Measurements from ENCODE around the gene NUB1.

NUB1 gene

GRCh38 chr7:151388430-151388829 lies 46.8 kb downstream of the NUB1 start:
- TF ChIP-seq EZH2 (IDR thresholded peaks at IDR 0.05; ENCODE audit: borderline replicate concordance, low read length) (no peak), CTCF (IDR thresholded peaks at IDR 0.05; ENCODE audit: low read length) (no peak)
- peaks cover 19% of the 10 kb centered on the region for H3K27me3 ChIP-seq (ENCODE audit: insufficient read depth, low read length)
- H4K20me1 ChIP-seq (ENCODE audit: insufficient read depth, low read length): no peaks in the 10 kb centered on the region
- no peaks in the 10 kb centered on the region for H3K79me2 ChIP-seq (ENCODE audit: insufficient read depth, low read length)
- H3K36me3 ChIP-seq (ENCODE audit: insufficient read depth, low read length): no peaks in the 10 kb centered on the region
- no peaks in the 10 kb centered on the region for H3K9me2 ChIP-seq (ENCODE audit: low read depth, low read length)
- no peak overlapping the region for H3K9ac ChIP-seq (ENCODE audit: low read length)
- H3K4me3 ChIP-seq (ENCODE audit: low read depth, low read length, poor library complexity, severe bottlenecking): no peak overlapping the region
- no peak overlapping the region for H3K27ac ChIP-seq (ENCODE audit: low read depth, low read length, poor library complexity, severe bottlenecking)
- no peak overlapping the region for H2AFZ ChIP-seq (ENCODE audit: low read length)
- no peaks in the 10 kb centered on the region for H3K4me1 ChIP-seq (ENCODE audit: insufficient read depth, low read length, severe bottlenecking)
- no peak overlapping the region for H3K4me2 ChIP-seq (ENCODE audit: low read length)
- H3F3A ChIP-seq (ENCODE audit: insufficient read depth, low read length): no peaks in the 10 kb centered on the region
- no peaks in the 10 kb centered on the region for H3K9me3 ChIP-seq (ENCODE audit: low read length)

GRCh38 chr7:151389096-151389767 lies 47.6 kb downstream of the NUB1 start:
- Histone ChIP-seq H3K4me3 (ENCODE audit: low read depth, low read length, poor library complexity, severe bottlenecking) (no peak overlapping the region), H3K4me2 (ENCODE audit: low read length) (no peak overlapping the region), H3K36me3 (ENCODE audit: insufficient read depth, low read length) (no peaks in the 10 kb centered on the region), H4K20me1 (ENCODE audit: insufficient read depth, low read length) (no peaks in the 10 kb centered on the region), H3F3A (ENCODE audit: insufficient read depth, low read length) (no peaks in the 10 kb centered on the region), H3K27ac (ENCODE audit: low read depth, low read length, poor library complexity, severe bottlenecking) (no peak overlapping the region), H3K9me3 (ENCODE audit: low read length) (no peaks in the 10 kb centered on the region), H3K9ac (ENCODE audit: low read length) (no peak overlapping the region), H2AFZ (ENCODE audit: low read length) (no peak overlapping the region), H3K79me2 (ENCODE audit: insufficient read depth, low read length) (no peaks in the 10 kb centered on the region), H3K9me2 (ENCODE audit: low read depth, low read length) (no peaks in the 10 kb centered on the region), H3K27me3 (ENCODE audit: insufficient read depth, low read length) (peaks cover 19% of the 10 kb centered on the region), H3K4me1 (ENCODE audit: insufficient read depth, low read length, severe bottlenecking) (no peaks in the 10 kb centered on the region)
- no peak for TF ChIP-seq CTCF (IDR thresholded peaks at IDR 0.05; ENCODE audit: low read length)
- TF ChIP-seq EZH2 (IDR thresholded peaks at IDR 0.05; ENCODE audit: borderline replicate concordance, low read length): no peak

GRCh38 chr7:151389768-151390597 lies 48.4 kb downstream of the NUB1 start:
- Histone ChIP-seq H3K79me2 (ENCODE audit: insufficient read depth, low read length) (no peaks in the 10 kb centered on the region), H3K27me3 (ENCODE audit: insufficient read depth, low read length) (peaks cover 14% of the 10 kb centered on the region), H4K20me1 (ENCODE audit: insufficient read depth, low read length) (no peaks in the 10 kb centered on the region), H2AFZ (ENCODE audit: low read length) (no peak overlapping the region), H3K4me1 (ENCODE audit: insufficient read depth, low read length, severe bottlenecking) (no peaks in the 10 kb centered on the region), H3K4me3 (ENCODE audit: low read depth, low read length, poor library complexity, severe bottlenecking) (no peak overlapping the region), H3K9ac (ENCODE audit: low read length) (no peak overlapping the region), H3K9me2 (ENCODE audit: low read depth, low read length) (no peaks in the 10 kb centered on the region), H3K27ac (ENCODE audit: low read depth, low read length, poor library complexity, severe bottlenecking) (no peak overlapping the region), H3K36me3 (ENCODE audit: insufficient read depth, low read length) (no peaks in the 10 kb centered on the region), H3F3A (ENCODE audit: insufficient read depth, low read length) (no peaks in the 10 kb centered on the region), H3K4me2 (ENCODE audit: low read length) (no peak overlapping the region), H3K9me3 (ENCODE audit: low read length) (no peaks in the 10 kb centered on the region)
- TF ChIP-seq CTCF (IDR thresholded peaks at IDR 0.05; ENCODE audit: low read length) (no peak), EZH2 (IDR thresholded peaks at IDR 0.05; ENCODE audit: borderline replicate concordance, low read length) (no peak)
